GM21447 (cell line): ENCODE results near the gene GNAI2.
"Not testable (repeated sequence)": the region's sequence is repeated elsewhere in the genome, so short reads cannot be mapped to it uniquely, and the experiment has no call there.

Experiments used
- ATAC-seq: cut with Tn5 transposase; IDR thresholded peaks from one replicate; pipeline ENCODE4 v1.9.1; 2021; ENCODE audit not compliant: unreplicated experiment

The GNAI2 gene

GRCh38 chr3:50275141-50275995 is 39.4 kb downstream of the GNAI2 start:
- no peak for ATAC-seq

GRCh38 chr3:50275996-50276761 is 40.2 kb downstream of the GNAI2 start:
- no peak for ATAC-seq

- no peak for ATAC-seq
These were observed 40.7 kb downstream of the GNAI2 start for GRCh38 chr3:50276762-50277101.

GRCh38 chr3:50278123-50278879 is 42.3 kb downstream of the GNAI2 start:
- no peak for ATAC-seq

- ATAC-seq = no peak
These were observed 42.8 kb downstream of the GNAI2 start, which contains the start of gene LSMEM2 for GRCh38 chr3:50278880-50279224. TSS of gene LSMEM2 (plus strand) at chr3:50279087. CDS start at chr3:50279114, 27 bp downstream.

- no peak for ATAC-seq
These were observed 43.4 kb downstream of the GNAI2 start for GRCh38 chr3:50279255-50280016.

GRCh38 chr3:50284121-50284520 is 48.1 kb downstream of the GNAI2 start:
- ATAC-seq = not testable (repeated sequence)

GRCh38 chr3:50286322-50287227 is 50.6 kb downstream of the GNAI2 start:
- no peak for ATAC-seq

GRCh38 chr3:50287262-50287661 is 51.3 kb downstream of the GNAI2 start:
- no peak for ATAC-seq

GRCh38 chr3:50288387-50289007 is 52.5 kb downstream of the GNAI2 start:
- ATAC-seq = no peak

GRCh38 chr3:50289130-50289529 is 53.1 kb downstream of the GNAI2 start:
- ATAC-seq = no peak

- no peak for ATAC-seq
These were observed 54.2 kb downstream of the GNAI2 start for GRCh38 chr3:50290161-50290641.

GRCh38 chr3:50292159-50293078 is 56.4 kb downstream of the GNAI2 start, which contains the start of gene IFRD2:
TSS of gene IFRD2 (minus strand) at chr3:50292429. CDS start at chr3:50292274, 155 bp downstream.
- peak; percentile 93 for ATAC-seq

- no peak for ATAC-seq
These were observed 57.2 kb downstream of the GNAI2 start for GRCh38 chr3:50293079-50293801.

- no peak for ATAC-seq
These were observed 58.1 kb downstream of the GNAI2 start for GRCh38 chr3:50294089-50294488.

GRCh38 chr3:50294492-50295403 is 58.7 kb downstream of the GNAI2 start:
- no peak for ATAC-seq
